ENCODE measurements around the gene GOLGA8J. TPM values are rescaled to one million over a fixed set of nuclear protein-coding genes. Genes with fewer than 3 reads are reported as not detected.
A peak's percentile ranks its signal among the peaks of the same experiment; 100 is the strongest.

The GOLGA8J gene
- total and polyA plus RNA-seq, 2 donors (not counting 1 experiment from before 2014, with no cell fraction given): not detected

- Histone ChIP-seq H3K4me2 (ENCODE audit: extremely low read depth, insufficient read depth, low read length) (no peak overlapping the region), H4K20me1 (ENCODE audit: control insufficient read depth, extremely low read depth, insufficient read depth, low read length) (no peaks in the 10 kb centered on the region), H3K79me2 (ENCODE audit: control insufficient read depth, insufficient read depth, low read length) (no peaks in the 10 kb centered on the region), H3K4me3 (replicated peaks in 1 of 4; ENCODE audit: control extremely low read depth in 1 of 4, insufficient read depth in 1 of 4, low read depth in 3 of 4, low read length in 4 of 4) (no peak overlapping the region), H3K9me3 (ENCODE audit: control insufficient read depth, insufficient read depth, low read depth, low read length) (no peaks in the 10 kb centered on the region), H2AFZ (ENCODE audit: low read length) (no peak overlapping the region), H3K27me3 (ENCODE audit: control insufficient read depth, insufficient read depth, low read length) (no peaks in the 10 kb centered on the region), H3K4me1 (ENCODE audit: control insufficient read depth, extremely low read depth, insufficient read depth, low read length) (peaks cover 2% of the 10 kb centered on the region), H3K9ac (ENCODE audit: insufficient read depth, low read length) (no peak overlapping the region), H3K27ac (ENCODE audit: insufficient read depth, low read length) (no peak overlapping the region), H3K36me3 (ENCODE audit: control insufficient read depth, insufficient read depth, low read length) (no peaks in the 10 kb centered on the region)
- TF ChIP-seq CTCF (conservative IDR thresholded peaks at IDR 0.05 in 1 of 2, IDR thresholded peaks at IDR 0.05 in 1 of 2; ENCODE audit: low read depth in 1 of 2, low read length in 2 of 2) (no peak), EZH2 (IDR thresholded peaks at IDR 0.05; ENCODE audit: low read length, missing control alignments) (no peak)
- DNase-seq (ENCODE audit: low read depth in 2 of 2): peak; percentile 69 to 93
Observed at GRCh38 chr15:30065025-30065801, 17.5 kb upstream of the GOLGA8J start.

- Histone ChIP-seq H2AFZ (ENCODE audit: low read length) (no peak overlapping the region), H3K4me1 (ENCODE audit: control insufficient read depth, extremely low read depth, insufficient read depth, low read length) (peaks cover 2% of the 10 kb centered on the region), H3K79me2 (ENCODE audit: control insufficient read depth, insufficient read depth, low read length) (no peaks in the 10 kb centered on the region), H3K4me2 (ENCODE audit: extremely low read depth, insufficient read depth, low read length) (no peak overlapping the region), H3K9ac (ENCODE audit: insufficient read depth, low read length) (no peak overlapping the region), H3K27me3 (ENCODE audit: control insufficient read depth, insufficient read depth, low read length) (no peaks in the 10 kb centered on the region), H3K36me3 (ENCODE audit: control insufficient read depth, insufficient read depth, low read length) (no peaks in the 10 kb centered on the region), H3K9me3 (ENCODE audit: control insufficient read depth, insufficient read depth, low read depth, low read length) (no peaks in the 10 kb centered on the region), H4K20me1 (ENCODE audit: control insufficient read depth, extremely low read depth, insufficient read depth, low read length) (no peaks in the 10 kb centered on the region), H3K27ac (ENCODE audit: insufficient read depth, low read length) (no peak overlapping the region), H3K4me3 (replicated peaks in 1 of 4; ENCODE audit: control extremely low read depth in 1 of 4, insufficient read depth in 1 of 4, low read depth in 3 of 4, low read length in 4 of 4) (no peak overlapping the region)
- no peak for DNase-seq (ENCODE audit: low read depth in 2 of 2)
- TF ChIP-seq EZH2 (IDR thresholded peaks at IDR 0.05; ENCODE audit: low read length, missing control alignments): no peak
- TF ChIP-seq CTCF (conservative IDR thresholded peaks at IDR 0.05 in 1 of 2, IDR thresholded peaks at IDR 0.05 in 1 of 2; ENCODE audit: low read depth in 1 of 2, low read length in 2 of 2): no peak
Observed at GRCh38 chr15:30068326-30068725, 14.4 kb upstream of the GOLGA8J start.

GRCh38 chr15:30072630-30073029 lies 10.1 kb upstream of the GOLGA8J start:
- H3K4me1 ChIP-seq (ENCODE audit: control insufficient read depth, extremely low read depth, insufficient read depth, low read length): no peaks in the 10 kb centered on the region
- no peak overlapping the region for H3K27ac ChIP-seq (ENCODE audit: insufficient read depth, low read length)
- H4K20me1 ChIP-seq (ENCODE audit: control insufficient read depth, extremely low read depth, insufficient read depth, low read length): no peaks in the 10 kb centered on the region
- no peak for TF ChIP-seq CTCF (conservative IDR thresholded peaks at IDR 0.05 in 1 of 2, IDR thresholded peaks at IDR 0.05 in 1 of 2; ENCODE audit: low read depth in 1 of 2, low read length in 2 of 2)
- TF ChIP-seq EZH2 (IDR thresholded peaks at IDR 0.05; ENCODE audit: low read length, missing control alignments): no peak
- no peaks in the 10 kb centered on the region for H3K27me3 ChIP-seq (ENCODE audit: control insufficient read depth, insufficient read depth, low read length)
- H3K4me2 ChIP-seq (ENCODE audit: extremely low read depth, insufficient read depth, low read length): no peak overlapping the region
- H3K9ac ChIP-seq (ENCODE audit: insufficient read depth, low read length): no peak overlapping the region
- H2AFZ ChIP-seq (ENCODE audit: low read length): no peak overlapping the region
- no peak overlapping the region for H3K4me3 ChIP-seq (replicated peaks in 1 of 4; ENCODE audit: control extremely low read depth in 1 of 4, insufficient read depth in 1 of 4, low read depth in 3 of 4, low read length in 4 of 4)
- H3K79me2 ChIP-seq (ENCODE audit: control insufficient read depth, insufficient read depth, low read length): no peaks in the 10 kb centered on the region
- H3K9me3 ChIP-seq (ENCODE audit: control insufficient read depth, insufficient read depth, low read depth, low read length): no peaks in the 10 kb centered on the region
- DNase-seq (ENCODE audit: low read depth in 2 of 2): no peak
- no peaks in the 10 kb centered on the region for H3K36me3 ChIP-seq (ENCODE audit: control insufficient read depth, insufficient read depth, low read length)

Measured in fibroblast of lung (primary cell).